PC-9 (cell line): ENCODE results near the gene CTNNA3.

Experiments
- CTCF ChIP-seq: fragments of 200-600 bp; sonication (generic); conservative IDR thresholded peaks from 2 replicates; pipeline ENCODE4 v1.6.1; 2017; ENCODE audit warnings: mixed run types, antibody characterized with exemption, mild to moderate bottlenecking, moderate library complexity
- EZH2 ChIP-seq: fragments of 200-600 bp; sonication (generic); IDR thresholded peaks from 2 replicates; pipeline ENCODE4 v1.8.0; 2017; ENCODE audit warnings: antibody characterized with exemption, low read depth

GRCh38 chr10:67075491-67075971, 620.5 kb downstream of the CTNNA3 start:
- no peak for TF ChIP-seq CTCF
- TF ChIP-seq EZH2: no peak
